Middle frontal gyrus (tissue), 1 donor: ENCODE data around the gene DERL3.

Source experiments
- DNase-seq: peaks from one replicate; pipeline ENCODE4 v3.0.0-alpha.2; 2015; ENCODE audit warnings: low spot score; ENCODE audit errors: extremely low spot score

The DERL3 gene

DNA sequence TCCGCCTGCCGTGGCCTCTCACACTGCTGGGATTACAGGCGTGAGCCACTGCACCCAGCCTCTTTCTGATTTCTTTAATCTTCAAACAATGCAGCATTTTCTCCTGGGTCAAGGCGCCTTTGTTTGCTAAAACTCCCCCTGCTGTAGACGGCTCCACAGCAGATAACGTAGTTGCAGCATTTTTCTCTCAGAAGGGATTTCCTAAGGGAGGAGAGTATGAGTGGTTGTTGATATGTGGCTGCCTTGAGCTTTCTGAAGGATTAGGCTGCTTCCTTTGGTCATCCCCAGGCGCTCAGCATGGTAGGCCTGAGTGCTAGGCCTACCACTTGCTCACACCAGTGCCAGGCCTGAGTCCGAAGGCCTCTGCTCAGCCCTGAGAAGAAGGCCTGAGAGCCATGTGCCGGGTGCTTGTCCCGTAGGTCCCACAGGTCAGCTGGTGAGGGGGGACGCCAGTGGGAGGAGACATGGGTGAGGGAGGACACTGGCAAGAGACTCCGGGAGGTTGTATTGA lies 34.0 kb downstream of the DERL3 start:
- no peak for DNase-seq

DNA sequence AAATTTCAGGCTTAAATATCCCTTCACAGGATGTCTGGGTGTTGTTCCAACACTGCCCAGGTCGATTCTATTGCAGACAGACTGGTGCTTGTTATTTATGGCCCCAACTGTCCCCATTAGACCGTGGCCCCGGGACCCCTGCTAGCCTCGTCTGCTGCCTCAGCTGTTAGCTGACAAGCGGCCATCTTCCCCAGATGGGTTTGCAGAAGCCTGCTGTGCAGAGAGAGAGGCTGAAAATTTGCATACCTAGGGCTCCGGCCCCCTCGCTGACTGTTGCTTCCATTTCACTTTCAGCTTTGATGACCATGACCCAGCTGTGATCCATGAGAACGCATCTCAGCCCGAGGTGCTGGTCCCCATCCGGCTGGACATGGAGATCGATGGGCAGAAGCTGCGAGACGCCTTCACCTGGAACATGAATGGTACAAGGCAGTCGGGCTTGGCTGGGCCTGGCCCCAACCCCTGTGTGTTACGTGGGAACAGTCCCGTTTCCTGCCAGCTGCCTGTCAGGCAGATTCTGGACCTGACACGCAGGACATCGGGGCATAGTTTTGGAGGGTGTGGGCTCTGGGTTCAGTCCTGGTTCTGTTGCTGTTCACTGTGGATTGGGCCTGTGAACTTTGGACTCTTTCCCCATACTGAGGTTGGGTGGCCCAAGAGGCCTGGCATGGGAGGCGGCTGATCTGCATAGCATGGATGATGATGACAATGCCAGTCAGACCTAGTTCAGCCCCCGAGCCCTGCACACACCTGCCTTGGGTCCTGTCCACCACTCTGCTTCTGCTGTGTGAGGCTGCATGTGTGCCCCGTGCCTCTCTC lies 35.6 kb downstream of the DERL3 start:
- no peak for DNase-seq

DNA sequence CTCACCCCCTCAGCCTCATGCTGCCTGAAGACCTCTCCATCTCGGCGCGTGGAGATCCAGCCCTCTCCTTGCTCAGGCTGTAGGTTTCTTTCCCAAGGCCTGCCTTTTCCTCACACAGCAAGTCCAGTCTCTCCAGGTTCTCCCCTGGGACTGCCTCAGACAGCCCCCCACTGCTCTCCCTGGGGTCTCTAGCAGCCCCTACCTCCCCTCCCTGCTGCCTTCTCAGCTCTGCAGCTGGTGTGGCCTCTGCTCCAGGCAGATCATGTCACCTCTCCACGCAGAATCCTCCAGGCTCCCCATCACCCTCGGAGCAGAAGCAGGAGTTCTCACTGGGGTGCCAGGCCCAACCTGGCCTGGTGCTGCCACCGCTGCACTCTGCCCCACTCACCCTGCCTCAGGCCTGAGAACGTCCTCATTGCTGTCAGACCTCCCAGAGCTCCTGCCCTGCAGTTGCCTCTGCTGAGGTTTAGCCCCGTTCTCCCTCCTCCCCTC lies 36.9 kb downstream of the DERL3 start:
- DNase-seq: no peak

DNA sequence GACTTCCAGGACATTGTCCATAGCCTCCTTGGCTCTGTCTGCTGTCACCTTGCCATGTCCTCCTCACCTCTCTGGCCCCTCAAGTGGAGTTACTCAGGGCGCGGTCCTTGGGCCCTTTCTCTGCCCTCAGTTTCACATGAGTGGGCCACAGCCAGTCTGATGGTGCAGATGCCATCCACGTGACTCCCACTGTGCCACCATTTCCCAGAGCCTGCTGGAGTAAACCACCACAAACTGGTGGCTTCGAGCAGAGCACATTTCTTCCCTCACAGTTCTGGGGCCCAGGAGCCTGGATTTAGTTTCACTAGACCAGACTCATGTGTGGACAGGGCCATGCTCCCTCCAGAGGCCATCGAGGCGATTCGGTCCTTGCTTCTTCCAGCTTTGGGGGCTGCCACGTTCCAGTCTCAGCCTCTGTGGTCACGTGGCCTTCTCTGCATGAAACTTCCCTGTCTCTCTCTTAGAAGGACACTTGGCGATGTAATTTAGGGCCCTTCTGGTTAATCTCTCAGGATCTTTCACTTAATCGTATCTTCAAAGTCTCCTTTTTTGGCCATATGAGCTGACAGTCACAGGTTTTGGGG lies 37.5 kb downstream of the DERL3 start:
- DNase-seq: no peak

DNA sequence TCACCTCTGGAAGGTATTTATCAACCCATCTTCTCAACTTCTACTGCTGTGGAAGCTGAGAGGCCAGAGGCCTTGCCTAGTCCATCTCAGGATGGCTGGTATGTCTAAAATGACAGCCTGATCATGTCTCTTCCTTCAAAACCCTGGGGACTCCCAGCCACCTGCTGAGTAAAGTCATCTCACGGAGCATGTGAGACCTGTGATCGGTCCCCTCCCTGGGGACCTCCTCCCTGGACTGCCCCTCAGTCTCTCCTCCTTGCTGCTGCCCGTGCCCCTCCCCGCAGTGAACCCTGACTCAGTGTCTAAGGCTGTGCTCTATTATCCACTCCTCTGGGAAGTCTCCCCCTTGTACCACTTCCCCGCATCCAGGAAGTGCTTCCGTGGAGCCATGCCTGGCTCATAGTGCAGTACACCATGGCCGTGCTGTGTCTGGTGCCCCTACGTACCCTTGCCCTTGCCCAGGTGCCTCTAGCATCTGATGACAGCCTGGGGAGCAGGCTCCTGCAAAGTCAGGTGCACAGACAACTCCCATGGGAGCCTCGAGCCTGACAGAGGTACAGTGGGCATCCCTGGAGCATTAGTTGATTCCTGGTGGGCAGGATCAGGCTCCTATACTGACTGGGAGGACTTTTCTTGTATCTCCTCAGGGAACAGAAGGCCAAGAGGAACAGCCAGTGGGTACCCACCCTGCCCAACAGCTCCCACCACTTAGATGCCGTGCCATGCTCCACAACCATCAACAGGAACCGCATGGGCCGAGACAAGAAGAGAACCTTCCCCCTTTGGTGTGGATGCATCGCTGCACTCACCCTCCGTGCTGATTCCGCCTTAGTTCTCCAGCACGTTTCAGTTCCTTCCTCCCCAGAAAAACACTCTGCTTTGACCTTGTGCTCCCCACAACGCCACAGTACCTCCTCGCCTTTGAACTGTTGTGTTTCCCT lies 38.2 kb downstream of the DERL3 start:
- DNase-seq: no peak

DNA sequence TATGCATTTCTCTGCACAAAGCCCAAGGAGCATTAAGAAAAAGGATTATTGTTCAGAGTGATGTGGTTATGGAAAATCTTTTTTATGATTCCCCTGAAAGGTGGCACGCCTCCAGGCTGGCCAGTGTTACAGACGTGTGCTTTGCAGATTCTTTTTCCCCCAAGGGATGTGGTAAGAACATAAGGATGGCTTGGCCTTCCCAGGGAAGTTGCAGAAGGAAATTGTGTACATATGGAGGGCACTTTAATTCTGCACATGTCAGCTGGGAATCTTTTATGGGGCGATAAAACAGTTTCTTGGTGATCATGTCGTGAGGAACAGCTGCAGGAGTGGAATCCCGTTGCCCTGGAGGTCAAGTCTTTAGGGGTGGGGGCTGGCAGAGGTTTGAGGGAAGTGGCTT lies 42.3 kb downstream of the DERL3 start:
- DNase-seq: no peak

DNA sequence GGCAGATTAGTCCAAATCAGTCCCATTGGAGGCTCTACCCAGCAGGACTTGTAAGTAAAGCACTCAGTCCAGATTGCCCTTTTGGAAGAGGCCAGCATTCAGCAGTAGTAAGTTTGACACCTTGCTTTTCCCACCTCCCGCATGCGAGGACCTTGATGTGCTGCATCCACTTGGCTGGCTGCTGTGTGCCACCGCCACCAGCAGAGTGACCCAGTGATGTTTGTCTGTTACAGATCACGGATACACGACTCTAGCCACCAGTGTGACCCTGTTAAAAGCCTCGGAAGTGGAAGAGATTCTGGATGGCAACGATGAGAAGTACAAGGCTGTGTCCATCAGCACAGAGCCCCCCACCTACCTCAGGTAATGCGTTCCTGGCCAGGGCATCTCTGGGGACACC lies 45.5 kb downstream of the DERL3 start:
- no peak for DNase-seq

DNA sequence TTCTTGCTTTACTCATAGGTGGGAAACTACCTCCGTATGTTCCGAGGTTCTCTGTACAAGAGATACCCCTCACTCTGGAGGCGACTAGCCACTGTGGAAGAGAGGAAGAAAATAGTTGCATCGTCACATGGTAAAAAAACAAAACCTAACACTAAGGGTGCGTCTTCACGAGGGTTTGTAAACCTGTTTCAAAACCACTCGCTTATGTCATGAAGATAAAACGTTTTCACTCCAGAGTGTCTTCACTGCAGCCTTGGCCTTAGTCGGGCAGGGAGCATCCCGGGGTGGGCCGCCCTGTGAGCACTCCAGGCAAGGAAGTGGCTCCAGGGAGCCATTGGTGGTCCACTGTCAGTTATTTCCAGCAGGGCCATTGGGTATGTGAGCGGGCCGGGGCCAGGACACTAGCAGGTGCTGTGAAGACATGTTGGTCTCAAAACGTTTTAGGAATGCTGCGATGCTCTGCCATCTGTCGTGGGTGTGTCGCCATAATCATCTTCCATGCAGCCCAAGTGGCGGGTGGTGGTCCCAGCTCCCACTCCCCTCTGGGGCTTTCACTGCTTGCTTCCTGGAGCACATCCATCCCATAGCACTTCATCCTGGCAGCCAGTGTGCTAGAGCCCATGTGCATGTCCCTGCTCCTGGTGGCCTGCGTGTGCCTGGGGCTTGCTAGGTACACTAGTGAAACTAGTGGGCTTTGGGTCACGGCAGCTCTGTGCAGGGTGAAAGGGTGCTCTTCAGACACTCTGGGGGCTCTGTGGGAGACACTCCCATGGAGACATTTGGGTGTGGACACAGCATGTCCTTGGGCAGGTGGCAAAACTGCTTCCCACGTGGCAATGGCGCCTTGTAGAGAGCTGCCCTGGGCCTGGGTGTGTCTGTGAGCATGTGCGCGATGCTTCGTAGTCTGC lies 46.8 kb downstream of the DERL3 start:
- no peak for DNase-seq

DNA sequence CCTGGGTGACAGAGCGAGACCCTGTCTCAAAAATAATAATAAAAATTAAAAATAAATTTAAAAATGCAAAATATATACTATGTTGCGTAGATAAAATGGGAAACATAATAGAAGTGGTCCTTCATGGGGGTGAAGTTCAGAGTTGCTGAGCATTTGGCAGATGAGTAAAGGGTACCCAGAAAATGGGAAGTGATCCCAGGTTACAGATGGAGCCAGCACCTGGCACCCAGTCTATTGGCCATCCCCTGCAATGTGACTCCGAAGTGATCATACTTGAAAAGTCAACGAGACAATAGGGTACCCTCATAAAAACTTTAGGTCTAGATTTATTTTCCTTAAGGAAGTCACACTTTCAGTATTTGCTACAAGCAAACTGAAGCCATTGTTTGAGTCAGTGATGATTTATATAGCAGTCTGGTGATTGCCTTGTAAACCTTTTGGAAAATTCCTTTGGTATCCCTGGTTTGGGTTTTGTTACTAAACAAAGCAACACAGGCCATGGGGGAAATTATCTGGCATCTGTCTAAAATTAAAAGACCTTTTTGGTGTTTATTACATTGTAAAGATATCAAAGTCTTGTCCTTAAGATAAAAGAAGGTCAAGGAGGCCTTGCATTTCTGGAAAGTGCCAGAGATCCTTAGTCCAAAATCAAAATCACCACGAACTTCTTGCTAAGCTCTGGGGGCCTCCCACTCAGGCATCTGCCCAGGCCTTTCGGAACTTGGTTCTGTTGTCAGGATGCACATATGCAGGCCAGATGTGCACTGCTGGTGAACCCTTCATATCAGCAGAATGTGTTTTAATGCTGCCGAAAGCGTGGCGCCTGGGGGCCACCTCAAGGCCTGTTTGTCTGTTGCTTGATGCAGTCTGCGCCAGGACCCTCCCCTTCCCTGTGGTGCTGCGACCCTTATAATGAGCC lies 47.7 kb downstream of the DERL3 start:
- DNase-seq: no peak

DNA sequence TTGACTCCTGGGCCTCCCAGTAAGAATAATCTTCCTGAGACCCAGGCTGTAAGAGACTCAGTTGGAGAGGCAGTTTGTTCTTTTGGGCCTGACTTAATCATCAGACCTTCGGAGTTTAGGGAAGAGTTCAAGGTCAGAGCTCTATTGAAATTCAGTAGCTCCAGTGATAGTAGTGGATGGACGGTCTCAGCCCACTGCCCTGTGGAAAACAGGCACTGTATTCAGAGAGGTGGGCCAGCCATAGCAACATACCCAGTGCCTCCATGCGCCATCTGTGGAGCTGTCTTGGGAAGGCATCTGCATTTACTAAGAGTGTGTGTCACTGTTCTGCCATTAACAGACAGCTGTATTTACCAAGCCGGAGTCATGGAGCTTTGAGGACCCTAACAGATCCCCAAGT lies 49.2 kb downstream of the DERL3 start:
- no peak for DNase-seq

DNA sequence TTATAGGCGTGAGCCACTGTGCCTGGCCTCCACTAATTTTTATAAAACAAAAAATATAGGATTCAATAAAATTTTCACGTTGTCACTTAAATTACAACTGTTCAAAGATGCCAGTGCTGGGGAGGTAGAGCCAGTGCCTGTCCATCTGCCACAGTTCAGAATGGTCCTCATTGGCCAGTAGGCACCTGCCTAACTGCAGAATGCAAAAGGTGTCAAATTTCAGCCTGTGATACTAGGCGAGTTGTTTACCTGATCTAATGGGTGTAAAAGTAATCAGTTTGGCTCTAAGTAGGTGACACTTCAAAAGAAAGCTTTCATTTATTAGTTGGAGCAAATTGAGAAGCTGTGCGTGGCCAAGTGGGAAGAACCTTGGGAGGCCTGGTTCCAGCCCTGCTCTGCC lies 49.7 kb downstream of the DERL3 start:
- DNase-seq: no peak

DNA sequence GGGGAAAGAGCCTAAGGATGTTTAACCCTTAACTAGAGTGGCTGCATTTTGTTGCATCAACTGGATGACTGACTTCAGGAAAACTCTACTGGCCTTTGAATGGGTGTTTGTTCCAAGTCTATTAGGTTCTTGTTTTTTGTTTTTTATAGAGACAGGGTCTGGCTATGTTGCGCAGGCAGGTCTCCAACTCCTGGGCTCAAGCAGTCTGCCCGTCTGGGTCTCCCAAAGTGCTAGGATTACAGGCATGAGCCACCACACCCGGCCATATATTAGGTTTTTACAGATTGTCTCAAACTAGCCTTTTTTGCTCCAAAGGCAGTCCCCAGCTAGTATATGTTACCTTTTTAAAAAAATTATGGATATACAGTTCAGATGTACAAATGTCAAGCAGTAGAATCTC lies 50.9 kb downstream of the DERL3 start:
- DNase-seq: no peak

DNA sequence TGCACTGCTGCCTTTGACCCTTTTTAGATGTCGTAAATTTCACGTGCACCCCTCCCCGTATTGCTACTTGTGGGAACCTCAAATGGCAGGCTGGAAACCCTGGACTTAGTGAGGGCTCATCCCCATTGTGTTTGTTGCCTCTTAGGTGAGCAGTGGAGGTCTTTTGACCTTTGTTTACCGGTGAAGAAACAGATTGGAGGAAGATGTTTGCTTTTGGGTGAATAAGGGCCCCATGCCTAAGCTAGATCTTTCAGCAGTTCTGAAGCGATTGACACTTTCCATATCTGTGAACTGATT lies 51.3 kb downstream of the DERL3 start:
- no peak for DNase-seq

DNA sequence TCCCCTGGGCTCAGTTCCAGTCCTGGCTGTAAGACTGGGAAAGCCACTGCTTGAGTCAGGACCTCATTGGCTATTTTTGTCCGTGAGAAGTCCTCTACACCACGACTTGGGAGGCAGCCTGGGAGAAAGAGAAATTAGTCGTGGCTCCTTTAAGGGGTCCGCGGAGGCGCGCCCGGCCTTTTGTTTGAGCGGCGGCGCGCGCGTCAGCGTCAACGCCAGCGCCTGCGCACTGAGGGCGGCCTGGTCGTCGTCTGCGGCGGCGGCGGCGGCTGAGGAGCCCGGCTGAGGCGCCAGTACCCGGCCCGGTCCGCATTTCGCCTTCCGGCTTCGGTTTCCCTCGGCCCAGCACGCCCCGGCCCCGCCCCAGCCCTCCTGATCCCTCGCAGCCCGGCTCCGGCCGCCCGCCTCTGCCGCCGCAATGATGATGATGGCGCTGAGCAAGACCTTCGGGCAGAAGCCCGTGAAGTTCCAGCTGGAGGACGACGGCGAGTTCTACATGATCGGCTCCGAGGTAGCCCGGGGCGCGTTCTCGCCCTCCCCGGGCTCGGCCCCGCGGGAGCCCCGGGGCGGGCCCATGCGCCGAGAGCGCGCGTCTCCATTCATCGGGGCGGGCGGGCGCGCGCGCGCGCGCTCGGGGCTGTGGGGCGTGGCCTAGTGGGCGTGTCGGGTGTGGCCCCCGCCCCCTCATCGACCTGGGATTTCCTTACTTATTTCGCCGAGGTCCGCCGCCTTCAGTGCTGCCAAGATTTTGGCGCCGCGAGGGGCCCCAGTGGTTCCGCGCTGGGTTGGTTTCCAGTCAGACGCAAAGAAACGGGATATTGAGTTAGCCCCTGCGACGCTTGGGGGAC lies 51.8 kb downstream of the DERL3 start, which contains the start of gene SMARCB1:
TSS of gene SMARCB1 (plus strand) at position 215 of the 848 bp plus-strand sequence. CDS start at position 419, 204 bp downstream.
- peak; percentile 74 for DNase-seq

DNA sequence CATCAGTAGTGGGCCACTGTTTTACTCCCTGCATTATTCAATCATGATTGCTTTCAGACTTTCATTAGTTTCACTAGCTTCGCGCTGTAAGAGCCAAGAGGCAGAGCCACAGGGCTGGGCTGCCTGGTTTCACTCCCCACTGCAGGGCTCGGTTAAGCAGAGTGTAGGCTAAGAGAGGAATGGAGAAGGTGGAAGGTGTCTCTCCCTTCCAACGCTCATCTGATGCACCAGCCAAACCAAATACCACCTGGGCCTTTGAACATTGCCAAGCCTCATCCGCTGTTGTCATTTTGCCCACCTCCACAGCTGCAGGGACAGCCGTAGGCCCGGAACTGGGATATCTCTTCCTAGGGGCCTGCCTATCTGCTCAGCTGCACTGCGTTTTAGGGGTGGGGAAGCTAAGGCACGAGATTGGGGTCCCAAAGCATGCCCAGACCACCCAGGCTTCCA lies 52.5 kb downstream of the DERL3 start:
- DNase-seq: no peak
